ENCODE results near the gene SCGB2A2.

DNA sequence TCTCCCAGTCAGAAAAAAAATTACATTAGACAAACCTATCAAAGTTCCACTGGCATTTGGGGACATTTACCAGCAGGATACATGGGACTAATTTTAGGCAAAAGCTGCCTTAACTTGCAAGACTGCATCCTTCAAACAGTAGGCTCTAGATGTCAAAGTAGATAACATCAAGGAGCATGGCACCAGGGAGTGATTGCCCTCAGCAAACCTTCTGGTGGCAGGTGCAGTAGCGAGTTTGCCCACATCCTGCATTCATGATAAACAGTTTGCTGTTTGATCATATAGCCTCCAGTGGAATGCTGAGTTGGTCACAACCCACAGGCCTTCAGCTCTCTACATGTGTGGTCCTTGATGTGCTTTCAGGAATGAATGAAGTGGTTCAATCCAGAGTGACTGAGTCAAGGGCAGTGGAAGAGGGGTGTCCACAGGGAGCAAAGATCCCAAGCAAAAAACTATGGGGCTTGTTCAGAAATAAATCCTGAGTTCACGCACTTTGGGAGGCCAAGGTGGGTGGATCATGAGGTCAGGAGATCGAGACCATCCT is 15.9 kb upstream of the SCGB2A2 start:
- TF ChIP-seq CTCF (IDR thresholded peaks at IDR 0.05) (no peak), POLR2A (IDR thresholded peaks at IDR 0.05) (no peak)

All from right lobe of liver (tissue), 4 donors.